ENCODE results near the gene VAPA.
A peak's percentile ranks its signal among the peaks of the same experiment; 100 is the strongest.

Gene VAPA, protein sequence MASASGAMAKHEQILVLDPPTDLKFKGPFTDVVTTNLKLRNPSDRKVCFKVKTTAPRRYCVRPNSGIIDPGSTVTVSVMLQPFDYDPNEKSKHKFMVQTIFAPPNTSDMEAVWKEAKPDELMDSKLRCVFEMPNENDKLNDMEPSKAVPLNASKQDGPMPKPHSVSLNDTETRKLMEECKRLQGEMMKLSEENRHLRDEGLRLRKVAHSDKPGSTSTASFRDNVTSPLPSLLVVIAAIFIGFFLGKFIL

DNA sequence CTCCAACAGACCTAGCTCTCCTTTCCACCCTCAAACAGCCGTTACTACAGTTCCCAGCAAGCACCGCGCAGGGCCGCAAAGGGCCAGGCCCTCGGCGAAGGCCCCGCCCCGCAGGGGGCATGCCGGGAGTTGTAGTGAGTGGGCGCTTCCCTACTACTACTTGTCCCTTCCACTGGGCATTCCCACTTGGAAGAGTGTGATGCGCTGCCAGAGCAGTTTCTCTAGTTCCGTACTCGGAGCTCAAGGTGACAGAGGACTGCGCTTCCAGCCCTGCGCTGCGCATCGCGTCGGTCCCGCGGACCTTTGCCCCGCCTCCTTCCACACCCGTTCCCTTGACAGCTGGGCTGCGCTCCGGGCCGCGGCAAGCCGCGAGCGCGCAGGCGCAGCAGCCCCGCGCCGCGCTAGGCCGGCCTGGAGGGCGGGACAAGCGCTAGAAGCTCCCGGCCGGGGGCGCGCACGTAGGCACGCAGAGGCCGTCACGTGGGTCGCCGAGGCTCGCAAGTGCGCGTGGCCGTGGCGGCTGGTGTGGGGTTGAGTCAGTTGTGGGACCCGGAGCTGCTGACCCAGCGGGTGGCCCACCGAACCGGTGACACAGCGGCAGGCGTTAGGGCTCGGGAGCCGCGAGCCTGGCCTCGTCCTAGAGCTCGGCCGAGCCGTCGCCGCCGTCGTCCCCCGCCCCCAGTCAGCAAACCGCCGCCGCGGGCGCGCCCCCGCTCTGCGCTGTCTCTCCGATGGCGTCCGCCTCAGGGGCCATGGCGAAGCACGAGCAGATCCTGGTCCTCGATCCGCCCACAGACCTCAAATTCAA is at the start of gene VAPA:
Gene VAPA (plus strand): TSS at position 491 of the 808 bp plus-strand sequence. CDS start 241 bp downstream, at position 732.
- DNase-seq (ENCODE audit: low read depth): peak; percentile 89

DNA sequence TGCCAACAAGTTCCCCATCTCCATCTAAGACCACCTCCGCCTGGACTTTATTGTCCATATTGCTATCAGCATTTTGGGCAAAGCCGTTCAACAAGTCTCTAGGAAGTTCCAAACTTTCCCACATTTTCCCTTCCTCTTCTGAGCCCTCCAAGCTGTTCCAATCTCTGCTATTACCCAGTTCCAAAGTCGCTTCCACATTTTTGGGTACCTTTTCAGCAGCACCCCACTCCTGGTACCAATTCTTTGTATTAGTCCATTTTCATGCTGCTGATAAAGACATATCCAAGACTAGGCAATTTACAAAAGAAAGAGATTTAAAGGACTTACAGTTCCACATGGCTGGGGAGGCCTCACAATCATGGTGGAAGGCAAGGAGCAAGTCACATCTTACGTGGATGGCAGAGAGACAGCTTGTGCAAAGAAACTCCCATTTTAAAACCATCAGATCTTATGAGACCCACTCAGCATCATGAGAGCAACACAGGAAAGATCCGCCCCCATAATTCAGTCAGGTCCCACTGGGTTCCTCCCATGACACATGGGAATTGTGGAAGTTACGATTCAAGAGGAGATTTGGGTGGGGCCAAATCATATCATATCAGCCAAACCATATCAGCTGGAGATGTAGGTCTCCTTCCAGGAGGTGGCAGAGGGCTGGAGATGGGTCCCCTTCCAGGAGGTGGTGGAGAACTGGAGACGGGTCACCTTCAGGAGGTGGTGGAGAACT is 47.9 kb upstream of the VAPA start:
- DNase-seq (ENCODE audit: low read depth): no peak

DNA sequence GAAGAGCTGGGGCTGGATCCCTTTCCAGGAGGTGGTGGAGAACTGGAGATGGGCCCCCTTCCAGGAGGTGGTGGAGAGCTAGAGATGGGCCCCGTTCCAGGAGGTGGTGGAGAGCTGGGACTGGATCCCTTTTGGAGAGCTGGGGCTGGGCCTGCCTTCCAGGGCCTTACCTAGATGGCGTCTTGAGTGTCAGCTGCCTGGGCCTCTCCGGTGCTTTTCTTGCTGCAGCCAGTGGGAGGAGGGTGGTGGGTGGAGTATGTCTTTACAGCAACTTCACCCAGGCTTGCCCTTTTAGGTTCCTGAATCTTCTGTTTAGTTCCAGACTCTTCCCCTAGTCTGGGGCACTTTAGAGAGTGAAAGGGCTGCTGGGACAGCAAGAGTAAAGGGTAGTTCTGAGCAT is 47.2 kb upstream of the VAPA start:
- no peak for DNase-seq (ENCODE audit: low read depth)

DNA sequence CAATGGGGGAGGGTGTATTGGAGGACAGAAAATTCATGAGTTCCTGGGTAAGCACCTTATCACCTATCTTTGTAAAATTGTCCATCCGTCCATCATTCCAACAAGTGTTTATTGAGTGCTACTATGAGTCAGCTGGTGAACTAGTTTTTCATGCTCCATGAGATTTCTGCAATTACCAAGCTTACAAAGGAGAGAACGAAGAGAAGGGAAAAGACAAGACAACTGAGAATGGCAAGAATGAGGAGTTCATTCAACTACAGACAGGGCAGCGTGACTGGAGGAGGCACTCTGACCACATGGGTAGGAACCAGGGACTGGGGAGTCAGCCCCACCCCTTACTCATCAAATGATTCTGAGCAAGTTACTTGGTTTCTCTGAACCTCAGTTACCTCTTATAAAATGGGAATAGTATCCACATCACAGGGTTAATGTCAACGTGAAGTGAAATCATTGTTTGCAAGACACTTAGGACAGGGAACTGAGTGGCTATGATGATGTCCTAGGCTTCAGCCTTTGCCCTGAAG is 46.7 kb upstream of the VAPA start:
- DNase-seq (ENCODE audit: low read depth): no peak

DNA sequence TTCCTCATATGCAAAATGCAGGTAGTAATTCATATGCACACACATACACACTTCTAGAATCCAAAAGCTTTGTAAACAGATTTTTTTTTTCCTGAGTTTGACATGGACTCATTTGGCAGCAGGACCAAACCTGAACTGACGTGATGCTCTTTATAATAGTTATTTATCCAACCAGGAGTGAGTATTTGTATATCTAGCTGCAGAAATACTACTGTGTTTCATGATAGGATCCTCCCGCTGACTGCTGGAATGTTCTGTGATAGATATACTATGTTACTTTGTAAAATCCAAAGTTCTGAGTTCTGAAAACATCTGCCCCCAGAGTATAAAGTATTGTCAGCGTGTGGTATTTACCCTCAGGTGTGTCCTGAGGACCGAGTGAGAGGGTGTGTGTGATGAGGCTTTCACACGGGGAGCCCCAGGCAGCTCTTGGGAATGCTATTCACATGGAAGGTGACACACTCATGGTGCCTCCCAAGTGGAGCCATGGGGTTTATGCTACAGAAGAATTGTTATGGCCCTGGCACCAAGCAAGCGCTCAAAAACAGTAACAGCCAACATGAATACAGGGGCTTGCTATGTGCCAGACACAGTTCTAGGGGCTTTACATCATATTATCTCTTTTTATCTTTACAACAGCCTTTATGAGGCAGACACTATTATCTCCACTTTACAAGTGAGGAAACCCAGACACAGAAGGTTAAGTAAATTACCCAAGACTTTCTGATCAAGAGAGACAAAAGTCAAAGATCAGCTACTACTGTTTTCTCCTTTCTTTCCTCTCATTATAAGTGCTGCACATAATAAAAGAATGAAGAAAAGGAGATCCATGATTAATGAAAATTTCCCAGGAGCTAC is 44.7 kb upstream of the VAPA start:
- no peak for DNase-seq (ENCODE audit: low read depth)

DNA sequence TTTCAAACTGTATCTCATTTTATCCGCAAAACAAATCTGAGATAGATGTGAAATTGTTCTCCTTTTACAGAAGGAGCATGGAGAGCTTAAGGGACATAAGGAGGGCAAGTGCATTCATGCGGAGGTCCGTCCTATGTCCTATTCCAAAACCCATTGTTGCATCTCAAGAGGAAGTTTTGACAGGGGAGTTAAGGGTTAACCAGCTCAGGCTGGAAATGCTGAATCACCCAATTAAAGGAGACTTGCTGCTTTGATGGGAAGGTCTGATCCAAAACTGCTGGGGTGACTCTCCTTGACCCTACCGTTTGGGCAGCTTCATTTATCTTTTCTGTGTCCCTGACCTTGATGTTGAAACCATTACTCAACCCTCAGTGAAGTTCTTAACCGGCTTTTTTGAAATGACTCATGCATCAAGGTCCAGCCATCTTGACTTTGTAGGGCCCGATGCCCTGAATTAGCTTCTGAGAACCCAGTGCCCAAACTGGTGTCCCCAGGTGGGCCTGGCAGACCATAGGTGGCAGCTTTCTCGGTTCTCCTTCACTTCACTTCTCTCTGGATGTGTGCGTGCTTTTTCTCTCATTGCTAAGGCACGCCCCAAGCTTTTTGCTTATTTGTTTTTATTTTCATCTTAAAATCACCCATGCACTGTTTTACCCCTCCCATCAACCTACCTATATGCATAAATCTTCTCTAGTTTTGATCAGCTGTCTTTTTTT is 43.9 kb upstream of the VAPA start:
- no peak for DNase-seq (ENCODE audit: low read depth)

DNA sequence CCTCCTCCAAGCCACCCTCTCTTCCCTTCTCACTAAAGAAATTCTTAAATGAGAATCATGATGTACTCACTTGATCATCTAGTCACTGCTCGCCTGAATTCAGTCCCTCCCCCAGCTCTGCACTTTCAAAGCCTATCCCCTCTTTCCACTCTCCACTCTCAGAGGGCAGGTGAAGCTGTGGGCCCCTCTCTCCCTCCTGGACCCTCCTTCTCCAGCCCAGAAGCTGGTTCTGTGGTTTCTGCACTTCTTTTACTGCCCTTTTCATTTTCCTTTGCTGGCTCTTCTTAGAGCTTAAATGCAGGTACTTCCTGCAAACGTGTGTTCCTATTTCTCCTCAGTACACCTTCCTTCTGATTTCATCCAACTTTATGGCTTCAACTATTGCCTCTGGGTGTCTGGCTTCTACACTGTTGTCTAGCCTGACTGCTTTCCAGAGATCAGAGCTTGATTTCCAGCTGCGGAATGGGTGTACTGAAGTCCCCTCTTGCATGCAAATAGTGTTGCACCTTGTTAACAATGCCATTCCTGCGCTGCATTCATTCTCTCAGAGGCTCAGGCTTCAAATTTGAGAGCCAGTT is 43.3 kb upstream of the VAPA start:
- DNase-seq (ENCODE audit: low read depth): no peak

DNA sequence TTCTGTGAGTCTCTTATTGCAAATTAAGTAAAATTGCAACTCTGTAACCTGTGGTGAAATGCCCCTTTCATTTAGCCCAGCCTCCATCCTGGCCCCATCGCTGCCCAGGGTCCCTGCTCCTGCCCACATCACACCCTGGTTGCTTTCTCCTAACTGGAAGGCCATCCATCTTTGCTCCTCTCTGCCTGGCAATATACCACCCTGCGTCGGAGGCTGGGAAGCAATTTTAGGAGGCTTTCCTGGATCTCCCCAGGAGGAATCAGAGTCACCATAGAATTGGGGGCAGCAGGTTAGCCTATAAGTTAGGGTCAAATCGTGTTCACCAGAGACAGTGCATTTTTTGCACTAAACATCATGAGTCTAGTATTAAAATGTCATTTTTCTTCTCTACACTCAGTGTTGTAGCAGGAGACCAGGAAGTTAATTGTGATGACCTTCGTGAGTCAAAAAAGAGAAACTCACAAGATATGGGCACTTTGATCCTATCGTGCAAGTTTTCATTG is 42.5 kb upstream of the VAPA start:
- no peak for DNase-seq (ENCODE audit: low read depth)

DNA sequence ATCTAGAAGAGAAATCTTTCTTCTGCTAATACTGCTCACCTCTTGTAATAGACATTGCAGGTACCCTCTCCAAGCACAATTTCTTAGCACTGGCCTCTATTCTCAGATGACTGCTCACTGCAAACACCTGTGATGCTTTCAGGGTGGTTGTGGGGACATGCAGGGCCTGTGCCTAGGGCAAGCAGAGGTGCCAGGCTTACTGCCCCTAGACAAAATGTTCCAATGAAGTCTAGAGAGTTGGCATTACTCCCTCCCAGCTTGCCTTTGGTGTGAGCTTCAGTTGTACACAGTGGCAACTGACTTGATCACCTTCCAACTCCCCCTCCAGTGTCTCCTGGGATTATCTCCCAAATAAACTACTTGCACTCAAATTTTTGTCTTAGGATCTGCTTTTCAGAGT is 41.0 kb upstream of the VAPA start:
- DNase-seq (ENCODE audit: low read depth): no peak

DNA sequence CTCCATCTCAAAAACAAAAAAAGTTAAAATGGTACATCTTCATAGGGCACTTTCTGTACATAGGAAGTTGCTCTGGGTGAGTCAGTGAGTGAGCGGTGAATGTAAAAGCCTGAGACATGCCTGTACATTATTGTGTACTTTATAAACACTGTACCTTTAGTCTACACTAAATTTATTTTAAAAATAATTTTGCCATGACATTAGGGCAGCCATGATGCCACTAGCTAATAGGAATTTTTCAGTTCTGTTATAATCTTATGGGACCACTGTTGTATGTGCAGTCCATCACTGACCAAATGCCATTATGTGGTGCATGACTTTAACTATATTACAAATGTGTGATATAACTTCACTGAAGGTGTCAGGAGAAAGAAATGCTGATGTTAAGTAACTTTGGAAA is 39.1 kb upstream of the VAPA start:
- no peak for DNase-seq (ENCODE audit: low read depth)

DNA sequence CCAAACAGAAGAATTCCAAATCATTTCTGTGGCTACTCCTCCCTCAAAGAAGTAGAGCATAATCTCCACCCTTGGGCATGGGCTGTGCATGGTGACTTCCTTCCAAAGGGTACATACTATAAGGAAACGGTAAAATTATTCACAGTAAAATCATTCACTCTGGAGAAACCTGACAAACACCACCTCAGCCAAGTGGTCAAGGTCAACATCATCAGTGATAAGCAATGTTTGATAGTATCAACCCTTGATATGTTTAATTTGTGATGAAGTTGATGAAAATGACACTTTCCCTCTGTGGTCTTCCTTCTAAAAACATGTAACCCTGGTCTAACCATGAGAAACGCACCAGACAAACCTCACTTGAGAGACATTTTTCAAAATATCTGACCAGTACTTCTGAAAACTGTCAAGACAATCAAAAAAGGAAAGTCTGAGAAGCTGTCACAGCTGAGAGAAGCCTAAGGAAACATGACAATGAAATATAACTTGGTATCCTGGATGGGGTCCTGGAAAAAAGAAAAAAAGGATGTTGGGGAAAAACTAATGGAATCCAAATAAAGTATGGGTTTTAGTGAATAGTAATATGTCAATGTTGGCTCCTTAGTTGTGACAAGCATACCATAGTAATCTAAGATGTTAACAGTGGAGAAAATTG is 37.5 kb upstream of the VAPA start:
- DNase-seq (ENCODE audit: low read depth): no peak

DNA sequence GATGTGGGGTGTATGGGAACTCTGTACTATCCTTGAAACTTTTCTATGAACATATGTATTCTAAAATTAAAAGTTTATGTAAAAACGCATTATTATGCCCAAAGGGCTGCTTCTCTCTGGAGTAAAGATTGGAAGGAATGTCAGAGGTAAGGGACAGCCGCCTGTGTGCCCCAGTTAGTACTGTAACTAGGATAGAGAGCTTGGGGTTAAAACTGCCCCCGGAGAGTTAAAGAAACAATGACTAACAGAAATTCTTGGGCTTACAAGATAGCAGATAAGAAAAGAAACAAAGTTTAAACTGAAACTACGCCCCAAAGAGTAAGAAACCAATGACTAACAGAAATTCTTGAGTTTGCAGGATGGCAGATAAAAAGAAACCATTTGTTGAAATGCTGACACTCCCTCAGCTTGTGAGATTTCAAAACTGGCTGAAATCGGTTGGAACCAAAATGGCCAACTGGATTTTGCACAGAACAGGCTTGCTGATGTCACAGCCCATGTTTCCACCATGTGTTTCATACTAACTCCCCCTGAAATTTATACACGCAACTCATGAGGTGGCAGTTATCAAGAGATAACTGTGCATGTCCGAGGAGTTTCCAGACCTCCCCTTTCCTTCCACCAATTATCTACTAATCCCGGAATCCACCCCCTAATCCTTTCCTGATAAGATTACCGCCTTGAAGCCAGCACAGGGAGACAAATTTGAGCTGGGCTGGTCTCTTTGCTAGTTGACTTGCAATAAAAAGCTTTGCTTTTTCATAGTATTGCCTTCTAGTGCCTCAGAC is 36.8 kb upstream of the VAPA start:
- no peak for DNase-seq (ENCODE audit: low read depth)

DNA sequence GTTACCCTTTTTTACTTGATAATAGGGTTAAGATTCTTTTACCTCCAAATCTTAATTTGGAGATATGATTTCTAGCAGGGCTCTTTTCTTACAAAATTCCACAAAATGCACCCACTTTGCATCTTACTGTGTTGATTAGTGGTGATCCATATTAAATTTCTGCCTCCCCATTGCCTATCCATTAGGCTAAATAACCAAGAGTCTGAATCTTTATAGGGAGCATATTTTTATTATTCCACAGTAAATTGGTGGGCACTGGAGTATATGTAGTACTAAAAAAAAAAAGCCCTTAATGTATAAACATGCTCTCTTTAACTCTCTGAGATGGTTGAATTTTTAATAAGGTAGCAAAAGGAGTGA is 36.2 kb upstream of the VAPA start:
- DNase-seq (ENCODE audit: low read depth): no peak

DNA sequence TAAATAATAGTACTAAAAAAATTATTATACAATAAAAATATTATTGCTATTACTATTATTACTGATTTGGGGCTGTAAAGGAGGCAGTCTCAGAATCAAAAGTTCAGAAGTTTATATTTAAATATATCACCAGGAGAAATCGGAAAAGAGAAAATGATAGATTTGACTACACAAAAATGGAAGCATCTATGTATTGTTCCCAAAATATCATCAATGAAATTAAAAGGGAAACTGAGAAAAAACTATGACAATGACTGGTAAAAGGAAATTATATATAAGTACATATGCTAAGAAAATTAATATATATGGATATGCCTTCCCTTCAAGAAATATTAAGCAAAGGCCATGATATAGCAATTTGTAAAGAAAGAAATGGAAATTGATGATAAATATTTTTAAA is 35.7 kb upstream of the VAPA start:
- no peak for DNase-seq (ENCODE audit: low read depth)

DNA sequence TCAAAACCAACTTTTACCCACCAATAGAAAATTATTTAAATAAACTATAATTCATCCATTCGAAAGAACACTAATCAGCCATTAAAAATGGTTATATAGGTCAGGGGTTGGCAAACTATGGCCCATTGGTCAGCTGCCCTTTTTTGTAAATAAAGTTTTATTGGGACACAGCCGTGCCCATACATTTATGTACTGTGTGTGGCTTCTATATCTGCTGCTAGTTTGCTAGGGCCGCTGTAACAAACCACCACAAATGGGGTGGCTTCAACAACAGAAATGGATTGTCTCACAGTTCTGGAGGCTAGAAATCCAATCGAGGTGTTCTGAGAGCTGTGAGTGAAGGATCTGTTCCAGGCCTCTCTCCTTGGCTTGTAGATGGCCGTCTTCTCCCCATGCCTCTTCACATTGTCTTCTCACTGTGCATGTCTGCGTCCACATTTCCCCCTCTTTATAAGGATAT is 35.0 kb upstream of the VAPA start:
- no peak for DNase-seq (ENCODE audit: low read depth)

DNA sequence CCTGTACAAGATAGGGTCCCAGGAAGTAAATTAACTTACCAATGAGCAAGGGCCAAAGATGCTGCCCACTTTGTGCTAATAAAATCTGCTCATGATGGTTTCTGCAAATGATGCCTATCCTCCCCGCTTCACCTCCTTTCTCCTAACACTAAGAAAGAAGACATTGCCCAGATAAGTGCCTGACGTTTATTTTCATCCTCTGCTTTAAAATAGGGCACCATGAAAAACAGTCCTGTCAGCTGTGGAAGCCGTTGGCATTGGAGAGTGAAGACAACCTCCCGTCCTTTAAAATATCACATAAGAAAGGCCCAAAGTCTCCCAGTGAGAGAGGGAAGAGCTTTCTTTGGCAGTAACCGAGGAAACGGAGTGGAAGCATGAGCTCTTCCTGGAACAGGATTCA is 29.7 kb upstream of the VAPA start:
- DNase-seq (ENCODE audit: low read depth): no peak

DNA sequence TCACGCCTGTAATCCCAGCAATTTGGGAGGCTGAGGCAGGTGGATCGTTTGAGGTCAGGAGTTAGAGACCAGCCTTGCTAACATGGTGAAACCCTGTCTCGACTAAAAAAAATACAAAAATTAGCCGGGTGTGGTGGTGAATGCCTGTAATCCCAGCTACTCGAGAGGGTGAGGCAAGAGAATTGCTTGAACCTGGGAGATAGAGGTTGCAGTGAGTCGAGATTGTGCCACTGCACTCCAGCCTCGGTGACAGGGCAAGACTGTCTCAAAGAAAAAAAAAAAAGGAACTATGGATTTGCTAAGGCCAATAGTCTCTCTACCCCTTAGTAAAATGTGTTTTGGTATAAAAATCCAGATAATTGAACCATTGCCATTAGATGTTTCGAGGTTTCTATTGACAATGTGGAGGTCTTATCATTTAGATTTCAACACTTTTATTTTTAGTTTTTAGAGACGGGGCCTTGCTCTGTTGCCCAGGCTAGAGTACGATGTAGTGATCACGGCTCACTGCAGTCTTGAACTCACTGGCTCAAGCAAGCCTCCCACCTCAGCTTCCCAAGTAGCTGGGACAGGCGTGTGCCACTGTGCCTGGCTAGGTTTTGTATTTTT is 29.2 kb upstream of the VAPA start:
- no peak for DNase-seq (ENCODE audit: low read depth)

DNA sequence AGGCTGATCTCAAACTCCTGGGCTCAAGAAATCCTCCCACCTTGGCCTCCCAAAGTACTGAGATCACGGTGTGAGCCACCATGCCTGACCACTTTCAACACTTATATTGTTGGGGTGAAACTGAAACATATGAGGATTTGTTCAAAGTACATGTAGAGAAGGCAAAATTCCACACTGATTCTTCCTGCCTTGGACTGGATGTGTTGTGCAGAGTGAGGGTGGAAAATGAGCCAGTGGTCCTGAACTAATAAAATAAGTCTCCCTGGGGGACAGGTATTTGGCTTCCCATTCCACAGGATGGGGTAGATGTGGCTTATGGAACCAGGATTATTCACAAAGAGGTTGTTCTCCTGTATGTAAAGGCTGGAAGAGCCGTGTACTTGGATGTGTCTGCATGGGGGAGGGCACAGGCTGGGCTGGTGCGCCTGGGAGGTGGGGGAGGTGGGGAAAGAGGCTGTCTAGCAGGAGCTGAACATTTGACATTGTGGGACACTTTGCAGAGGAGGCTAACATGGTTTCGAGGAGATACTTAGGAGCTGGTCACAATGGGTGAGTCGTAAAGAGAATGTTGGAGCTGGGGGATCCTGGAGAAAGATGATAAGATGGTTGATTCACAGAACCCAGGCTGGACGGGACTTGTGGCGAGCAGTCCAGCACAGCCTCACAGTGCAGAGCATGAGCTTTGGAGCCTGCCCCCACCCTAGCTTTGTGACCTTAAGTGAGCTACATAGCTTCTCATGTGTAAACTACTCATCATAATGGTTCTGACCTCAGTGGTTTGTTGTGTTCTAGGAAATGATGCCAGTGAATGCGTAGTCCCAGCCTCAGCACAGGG is 28.4 kb upstream of the VAPA start, which contains the start of gene TXNDC2:
Gene TXNDC2 (plus strand): TSS at position 804 of the 835 bp plus-strand sequence. CDS start 708 bp downstream, outside the sequence.
- no peak for DNase-seq (ENCODE audit: low read depth)
